HepG2 (cell line): ENCODE measurements around the gene CDC26. TPM values are rescaled to one million over a fixed set of nuclear protein-coding genes. Genes with fewer than 3 reads are reported as not detected.

Source experiments
- ATAC-seq: fragments of 200-7000 bp; cut with Tn5 transposase; 3 replicates; pipeline ENCODE4 v1.9.1; 2020; ENCODE audit warnings: mild to moderate bottlenecking, moderate library complexity
- BruUV-seq: library from RNA; stranded (reverse); fragments of 400-500 nt; replicated peaks from 2 replicates; lab custom pipeline; 2021; lab: Mats Ljungman, UMichigan
- CTCF ChIA-PET: fragments of 300-600 bp; formaldehyde crosslinking; extraction: SDS; loops from one replicate; lab custom pipeline; 2021; ENCODE audit warnings: low total read pairs, inconsistent platforms, low intra/inter-chr PET ratio; lab: Yijun Ruan, JAX
- POLR2A ChIA-PET: fragments of 350-600 bp; sonication (Branson Sonifier 250); formaldehyde crosslinking; loops from one replicate; lab custom pipeline; 2020; ENCODE audit warnings: antibody characterized with exemption, inconsistent platforms; lab: Yijun Ruan, JAX
- DNase-seq: peaks from one replicate; pipeline ENCODE4 v3.0.0-alpha.2; 2015; ENCODE audit warnings: low spot score
- FAIRE-seq: peaks from 3 replicates; lab custom pipeline; 2011; peaks lifted over from hg19 to GRCh38; lab: Jason Lieb, UNC
- H2AFZ ChIP-seq: one replicate; pipeline ENCODE4 v1.6.1; 2011; ENCODE audit warnings: low read length, inconsistent platforms
- H3K27ac ChIP-seq: fragments of 300-600 bp; 3 replicates; pipeline ENCODE4 v1.8.0; 2011; ENCODE audit warnings: mixed run types, mild to moderate bottlenecking, mixed read lengths, low read length, inconsistent platforms; ENCODE audit not compliant: insufficient read depth; ENCODE audit errors: extremely low read length
- H3K27me3 ChIP-seq, 2 experiments: fragments of 200-600 bp in 1 of 2; 2 replicates in 1 of 2; 3 replicates in 1 of 2; pipeline versions ENCODE4 v1.6.0 to v1.8.0; 2011; ENCODE audit warnings: low read length in 2 of 2, mild to moderate bottlenecking in 2 of 2, moderate library complexity in 2 of 2, inconsistent platforms in 1 of 2; ENCODE audit not compliant: insufficient read depth in 2 of 2, control insufficient read depth in 1 of 2
- H3K36me3 ChIP-seq, 2 experiments: fragments of 200-600 bp in 1 of 2; replicated peaks in 1 of 2; 2 replicates in 1 of 2; 3 replicates in 1 of 2; pipeline versions ENCODE4 v1.5.1 to v1.8.0; 2011; ENCODE audit warnings: low read length in 2 of 2, inconsistent platforms in 1 of 2; ENCODE audit not compliant: insufficient read depth in 2 of 2, control insufficient read depth in 1 of 2
- H3K4me1 ChIP-seq: 2 replicates; pipeline ENCODE4 v1.5.1; 2012; ENCODE audit warnings: low read length, inconsistent platforms; ENCODE audit not compliant: insufficient read depth
- H3K4me2 ChIP-seq: 2 replicates; pipeline ENCODE4 v1.6.0; 2011; ENCODE audit warnings: low read depth, low read length, inconsistent platforms
- H3K4me3 ChIP-seq, 3 experiments: fragments of 200-600 bp in 1 of 3; sonication (generic), shearing (Covaris generic) in 1 of 3; replicated peaks in 1 of 3; 2 replicates each; pipeline ENCODE4 v1.5.1; 2011 to 2016; ENCODE audit warnings: low read length in 3 of 3, inconsistent platforms in 2 of 3, low read depth in 2 of 3, mild to moderate bottlenecking in 2 of 3, control low read depth in 1 of 3, mixed read lengths in 1 of 3; ENCODE audit not compliant: insufficient read depth in 1 of 3
- H3K79me2 ChIP-seq: one replicate; pipeline ENCODE4 v1.6.1; 2011; ENCODE audit warnings: low read length, inconsistent platforms; ENCODE audit not compliant: insufficient read depth
- H3K9ac ChIP-seq: 2 replicates; pipeline ENCODE4 v1.6.0; 2011; ENCODE audit warnings: mild to moderate bottlenecking, low read depth, low read length, inconsistent platforms; ENCODE audit not compliant: insufficient read depth
- H3K9me3 ChIP-seq: 2 replicates; pipeline ENCODE4 v1.5.1; 2012; ENCODE audit warnings: mild to moderate bottlenecking, low read length
- H4K20me1 ChIP-seq: 2 replicates; pipeline ENCODE4 v1.6.0; 2011; ENCODE audit warnings: inconsistent platforms, mild to moderate bottlenecking, low read length, moderate library complexity; ENCODE audit not compliant: insufficient read depth
- DMTF1 ChIP-seq: sonication (generic); formaldehyde crosslinking; IDR thresholded peaks from 2 replicates; pipeline ENCODE4 v1.4.0; 2020; ENCODE audit warnings: mild to moderate bottlenecking, missing genetic modification reagents
- HIC2 ChIP-seq: sonication (generic); formaldehyde crosslinking; IDR thresholded peaks from 2 replicates; pipeline ENCODE4 v1.9.0; 2022; ENCODE audit warnings: low read depth, missing genetic modification reagents
- HOXA5 ChIP-seq: sonication (generic); formaldehyde crosslinking; IDR thresholded peaks from 2 replicates; pipeline ENCODE4 v1.4.0; 2020; ENCODE audit warnings: missing genetic modification reagents
- MED1 ChIP-seq: sonication (generic); formaldehyde crosslinking; IDR thresholded peaks from 2 replicates; pipeline ENCODE4 v1.4.0; 2020; ENCODE audit warnings: missing genetic modification reagents
- NCOA2 ChIP-seq: sonication (generic); formaldehyde crosslinking; IDR thresholded peaks from 2 replicates; pipeline ENCODE4 v1.8.0; 2022; ENCODE audit warnings: inconsistent platforms
- SMARCC2 ChIP-seq: fragments of 450-650 bp; IDR thresholded peaks from 2 replicates; pipeline ENCODE4 v1.6.1; 2017; ENCODE audit warnings: antibody characterized with exemption, mild to moderate bottlenecking
- SMC3 ChIP-seq: IDR thresholded peaks from 2 replicates; pipeline ENCODE4 v1.6.1; 2011; ENCODE audit warnings: low read length, improper control_type of control experiment
- THAP7 ChIP-seq: sonication (generic); formaldehyde crosslinking; IDR thresholded peaks from 2 replicates; pipeline ENCODE4 v1.8.1; 2023; ENCODE audit warnings: mild to moderate bottlenecking, missing genetic modification reagents
- ZKSCAN5 ChIP-seq: sonication (generic); formaldehyde crosslinking; IDR thresholded peaks from 2 replicates; pipeline ENCODE4 v1.5.1; 2020; ENCODE audit warnings: mild to moderate bottlenecking, missing genetic modification reagents
- ZNF282 ChIP-seq: fragments of 450-650 bp; IDR thresholded peaks from 2 replicates; pipeline ENCODE4 v1.6.1; 2018; ENCODE audit not compliant: partially characterized antibody
- WGBS: methylation state at CpG from one replicate; pipeline ENCODE4 v1.1.6; 2017; ENCODE audit warnings: low lambda C conversion rate; 5-methylcytosine and 5-hydroxymethylcytosine counted together
- in situ Hi-C: cut with HindIII; loops from 2 replicates; pipeline ENCODE4 v1.10.0; 2017; ENCODE audit warnings: low pct_unique_long_range_greater_than_20kb; ENCODE audit not compliant: extremely low pct_ligation_motif_present
- intact Hi-C: fragments of 100-400 bp; cut with micrococcal nuclease; formaldehyde crosslinking; loops from one replicate; pipeline ENCODE4 v1.10.0; 2022; ENCODE audit not compliant: unreplicated experiment
- polyA plus RNA-seq, 8 experiments: library from polyadenylated mRNA; depleted of rRNA in 3 of 8; stranded (reverse) in 7 of 8; unstranded in 1 of 8; fragments of >200 nt; fragmentation: Illumina TruSeq in 4 of 8; extraction: Trizol in 4 of 8; gene quantifications; 2 replicates each; pipeline versions ENCODE4 v1.2.1 to v1.2.3, GENCODE V29; 2011 to 2016; ENCODE audit warnings: low read depth in 4 of 8, missing spikeins in 1 of 8, mixed read lengths in 1 of 8; ENCODE audit not compliant: insufficient read depth in 1 of 8
- total RNA-seq, 5 experiments: library from RNA; depleted of rRNA; stranded (reverse); fragments of >200 nt; fragmentation: Illumina TruSeq; extraction: Trizol; gene quantifications; 2 replicates each; pipeline ENCODE4 v1.2.3, GENCODE V29; 2016; ENCODE audit warnings: low read depth in 1 of 5
- TF ChIP-seq, protein P1 (sequence below): sonication (generic); formaldehyde crosslinking; IDR thresholded peaks from 2 replicates; pipeline ENCODE4 v1.5.0; 2020; ENCODE audit warnings: missing genetic modification reagents

The CDC26 gene
- total and polyA plus RNA-seq, 2 of the 13 experiments (the other 11 are each of a cell fraction or from before 2014, with no cell fraction given): 26.6 to 57.9 TPM

DNA sequence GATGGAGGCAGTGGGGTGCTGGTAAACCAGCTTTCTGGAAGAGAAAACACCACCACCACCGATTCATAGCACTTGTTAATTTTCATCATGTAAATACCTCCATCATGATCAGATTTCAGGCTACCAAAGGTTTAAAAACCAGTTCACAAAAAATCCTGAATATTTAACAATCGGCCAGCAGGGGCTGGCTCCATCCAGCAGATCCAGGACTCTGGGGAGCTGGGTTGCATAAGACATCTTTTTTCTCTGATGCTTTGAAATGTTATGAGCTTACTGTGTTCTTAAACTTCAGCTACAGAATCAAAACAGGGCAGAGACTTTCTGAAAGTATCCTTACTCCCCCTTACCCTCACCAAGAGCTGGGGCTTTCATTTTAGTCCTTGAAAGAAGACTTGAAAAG is 42.4 kb upstream of the CDC26 start:
- in situ Hi-C loops: no loop called here

GRCh38 chr9:113316030-113316429 is 40.7 kb upstream of the CDC26 start:
- POLR2A ChIA-PET: interaction anchor here (1.0 kb wide), 1 partner anchor 95 kb away, joined by 3 read pairs; the partner anchor contains the start of genes C9orf43 and POLE3
- Histone ChIP-seq H3K27ac (no peak overlapping the region), H3K79me2 (no peaks in the 10 kb centered on the region), H4K20me1 (no peaks in the 10 kb centered on the region), H3K9me3 (no peaks in the 10 kb centered on the region), H3K36me3 (no peaks in the 10 kb centered on the region), H3K9ac (no peak overlapping the region), H2AFZ (no peak overlapping the region), H3K4me1 (no peaks in the 10 kb centered on the region), H3K4me3 (no peak overlapping the region), H3K4me2 (no peak overlapping the region), H3K27me3 (0 out of 5 replicates have a peak, but pooled peaks cover 0 to 1% of the 10 kb centered on the region in 2 experiments)
- intact Hi-C loops: loop anchor here (10.0 kb wide), 1 partner anchor 1951 kb away; no protein-coding TSS in a partner anchor
- FAIRE-seq: no peak
- CTCF ChIA-PET: no interaction called here
- no TSS peak for BruUV-seq
- no peak for TF ChIP-seq ZKSCAN5 (CRISPR knock-in tag)
- TF ChIP-seq HOXA5 (CRISPR knock-in tag): no peak
- TF ChIP-seq SMC3: no peak
- no peak for TF ChIP-seq HIC2 (CRISPR knock-in tag)
- no peak for TF ChIP-seq DMTF1 (CRISPR knock-in tag)
- TF ChIP-seq THAP7: no peak
- no peak for TF ChIP-seq SMARCC2
- no peak for TF ChIP-seq NCOA2 (CRISPR knock-in tag)
- TF ChIP-seq MED1 (CRISPR knock-in tag): no peak
- WGBS: 73% methylated on average over 4 of the region's 4 CpGs
- DNase-seq: no peak
- ATAC-seq: no peak
- in situ Hi-C loops: no loop called here

More for the DNA sequence above, 42.4 kb upstream of the CDC26 start:
- no peak overlapping the region for H2AFZ ChIP-seq
- no peaks in the 10 kb centered on the region for H3K36me3 ChIP-seq
- H3K79me2 ChIP-seq: no peaks in the 10 kb centered on the region
- peak; percentile 59; the same call in 2 of the 3 replicates for ATAC-seq
- FAIRE-seq: no peak
- no peaks in the 10 kb centered on the region for H4K20me1 ChIP-seq
- intact Hi-C loops: loop anchor here (10.0 kb wide), 1 partner anchor 1953 kb away; no protein-coding TSS in a partner anchor
- CTCF ChIA-PET: no interaction called here
- WGBS: 48% methylated on average over 2 of the region's 2 CpGs
- no peaks in the 10 kb centered on the region for H3K9me3 ChIP-seq
- no peaks in the 10 kb centered on the region for H3K4me1 ChIP-seq
- no TSS peak for BruUV-seq
- TF ChIP-seq, protein P1, sequence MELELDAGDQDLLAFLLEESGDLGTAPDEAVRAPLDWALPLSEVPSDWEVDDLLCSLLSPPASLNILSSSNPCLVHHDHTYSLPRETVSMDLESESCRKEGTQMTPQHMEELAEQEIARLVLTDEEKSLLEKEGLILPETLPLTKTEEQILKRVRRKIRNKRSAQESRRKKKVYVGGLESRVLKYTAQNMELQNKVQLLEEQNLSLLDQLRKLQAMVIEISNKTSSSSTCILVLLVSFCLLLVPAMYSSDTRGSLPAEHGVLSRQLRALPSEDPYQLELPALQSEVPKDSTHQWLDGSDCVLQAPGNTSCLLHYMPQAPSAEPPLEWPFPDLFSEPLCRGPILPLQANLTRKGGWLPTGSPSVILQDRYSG (CRISPR knock-in tag): no peak
- TF ChIP-seq SMC3 (peak; percentile 16; the same call in 1 of the 2 replicates), ZNF282 (no peak)
- TF ChIP-seq, all 625 proteins: peak for 1
- Histone ChIP-seq H3K27me3 (no peaks in the 10 kb centered on the region), H3K27ac (no peak overlapping the region), H3K4me3 (no peak overlapping the region), H3K9ac (no peak overlapping the region), H3K4me2 (no peak overlapping the region)
- POLR2A ChIA-PET: no interaction called here
- DNase-seq: peak; percentile 9
